ENCODE measurements around the gene OSBPL5.
A peak's percentile ranks its signal among the peaks of the same experiment; 100 is the strongest.

The OSBPL5 gene, protein sequence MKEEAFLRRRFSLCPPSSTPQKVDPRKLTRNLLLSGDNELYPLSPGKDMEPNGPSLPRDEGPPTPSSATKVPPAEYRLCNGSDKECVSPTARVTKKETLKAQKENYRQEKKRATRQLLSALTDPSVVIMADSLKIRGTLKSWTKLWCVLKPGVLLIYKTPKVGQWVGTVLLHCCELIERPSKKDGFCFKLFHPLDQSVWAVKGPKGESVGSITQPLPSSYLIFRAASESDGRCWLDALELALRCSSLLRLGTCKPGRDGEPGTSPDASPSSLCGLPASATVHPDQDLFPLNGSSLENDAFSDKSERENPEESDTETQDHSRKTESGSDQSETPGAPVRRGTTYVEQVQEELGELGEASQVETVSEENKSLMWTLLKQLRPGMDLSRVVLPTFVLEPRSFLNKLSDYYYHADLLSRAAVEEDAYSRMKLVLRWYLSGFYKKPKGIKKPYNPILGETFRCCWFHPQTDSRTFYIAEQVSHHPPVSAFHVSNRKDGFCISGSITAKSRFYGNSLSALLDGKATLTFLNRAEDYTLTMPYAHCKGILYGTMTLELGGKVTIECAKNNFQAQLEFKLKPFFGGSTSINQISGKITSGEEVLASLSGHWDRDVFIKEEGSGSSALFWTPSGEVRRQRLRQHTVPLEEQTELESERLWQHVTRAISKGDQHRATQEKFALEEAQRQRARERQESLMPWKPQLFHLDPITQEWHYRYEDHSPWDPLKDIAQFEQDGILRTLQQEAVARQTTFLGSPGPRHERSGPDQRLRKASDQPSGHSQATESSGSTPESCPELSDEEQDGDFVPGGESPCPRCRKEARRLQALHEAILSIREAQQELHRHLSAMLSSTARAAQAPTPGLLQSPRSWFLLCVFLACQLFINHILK

DNA sequence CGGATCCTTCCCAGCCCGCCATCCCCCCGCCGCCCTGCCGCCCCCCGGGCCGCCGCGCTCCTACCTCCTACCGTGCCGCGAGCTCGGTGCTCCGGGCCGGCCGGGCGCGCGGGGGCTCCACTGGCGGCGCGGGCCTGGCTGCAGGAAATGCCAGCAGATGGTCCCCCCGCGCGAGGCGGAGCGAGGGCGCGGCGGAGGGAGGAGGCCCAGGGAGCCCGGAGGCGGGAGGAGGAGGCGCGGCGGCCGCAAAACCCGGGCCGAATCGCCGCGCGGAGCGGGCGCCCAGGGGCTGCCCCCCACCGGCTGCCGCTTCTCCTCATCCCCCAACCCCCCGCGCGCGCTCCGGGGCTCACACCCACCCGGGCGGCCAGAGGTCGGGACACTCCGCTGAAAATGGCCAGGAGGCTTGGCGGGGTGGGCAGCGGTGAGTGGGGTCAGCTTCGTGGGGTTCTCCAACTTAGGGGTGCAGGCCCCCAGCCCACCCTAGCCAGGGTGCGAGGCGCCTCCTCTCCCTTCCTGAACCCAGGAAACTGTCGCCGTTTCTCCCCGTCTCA is at the start of gene OSBPL5:
TSS of gene OSBPL5 (minus strand) at position 159 of the 554 bp plus-strand sequence. CDS start 36,162 bp downstream, outside the sequence.
- peak; percentile 32 for DNase-seq (ENCODE audit: low spot score)
- Mint-ChIP-seq H3K27me3 (ENCODE audit: low read depth) (peaks cover 52% of the 10 kb centered on the region), H3K27ac (no peak within 1 kb of the TSS), H3K9me3 (no peaks in the 10 kb centered on the region), H3K4me1 (ENCODE audit: low read depth) (peaks cover 10% of the 10 kb centered on the region), H3K36me3 (ENCODE audit: low read depth) (no peaks in the 10 kb centered on the region), H3K4me3 (peak within 1 kb of the TSS; percentile 72)

DNA sequence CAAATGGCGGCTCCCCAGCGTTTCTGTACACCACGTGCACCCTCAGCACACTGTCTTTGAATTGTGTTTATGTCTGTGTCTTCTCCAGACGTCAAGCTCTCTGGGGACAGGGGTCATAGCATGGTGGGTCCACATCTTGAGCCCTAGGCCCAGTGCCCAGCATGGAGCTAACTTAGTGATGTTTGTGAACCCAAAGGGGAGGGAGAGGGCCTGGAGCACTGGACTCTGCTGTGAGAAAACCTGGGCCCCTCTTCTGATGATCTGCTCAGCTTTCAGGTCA is 49.2 kb upstream of the OSBPL5 start:
- H3K9me3 Mint-ChIP-seq: no peaks in the 10 kb centered on the region
- no peak overlapping the region for H3K27ac Mint-ChIP-seq
- H3K27me3 Mint-ChIP-seq (ENCODE audit: low read depth): peaks cover 9% of the 10 kb centered on the region
- no peak overlapping the region for H3K4me3 Mint-ChIP-seq
- H3K36me3 Mint-ChIP-seq (ENCODE audit: low read depth): no peaks in the 10 kb centered on the region
- no peak for DNase-seq (ENCODE audit: low spot score)
- peaks cover 5% of the 10 kb centered on the region for H3K4me1 Mint-ChIP-seq (ENCODE audit: low read depth)

DNA sequence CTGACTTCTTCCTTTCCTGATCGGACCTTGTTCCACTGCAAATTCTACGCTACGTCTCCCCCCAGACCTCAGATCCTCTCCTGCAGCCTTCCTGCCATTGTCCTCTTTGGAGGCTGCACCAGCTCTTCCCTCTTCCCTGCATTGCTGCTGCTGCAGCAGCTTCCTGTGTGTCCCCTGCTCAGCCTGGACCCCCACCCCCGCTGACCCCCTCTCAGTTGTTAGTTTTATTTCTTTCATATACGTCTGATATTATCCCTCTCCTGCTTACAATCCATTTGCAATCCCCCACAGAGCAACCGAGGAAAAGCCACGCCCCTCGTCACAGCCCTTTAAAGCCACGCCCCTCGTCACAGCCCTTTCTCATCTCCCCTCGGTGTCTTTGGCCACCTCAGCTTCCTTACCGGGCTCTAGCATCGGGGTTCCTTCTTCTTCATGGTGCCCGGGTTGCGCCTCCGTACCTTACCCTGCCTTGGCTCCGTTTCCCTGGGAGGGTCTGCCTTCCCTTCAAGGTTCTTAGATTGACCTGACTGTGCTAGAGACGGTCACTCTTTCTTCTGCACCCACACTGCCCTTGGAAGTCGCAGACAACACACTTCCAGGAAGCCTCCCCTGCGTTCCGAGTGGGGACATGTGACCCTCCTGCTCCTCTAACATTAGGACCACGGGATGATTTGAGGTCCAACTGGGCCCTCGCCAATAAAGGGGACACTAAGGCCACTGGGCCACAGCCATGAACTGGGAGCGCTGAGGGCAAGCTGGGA is 48.7 kb upstream of the OSBPL5 start:
- peaks cover 9% of the 10 kb centered on the region for H3K27me3 Mint-ChIP-seq (ENCODE audit: low read depth)
- H3K27ac Mint-ChIP-seq: no peak overlapping the region
- H3K4me1 Mint-ChIP-seq (ENCODE audit: low read depth): peaks cover 5% of the 10 kb centered on the region
- H3K4me3 Mint-ChIP-seq: no peak overlapping the region
- DNase-seq (ENCODE audit: low spot score): no peak
- no peaks in the 10 kb centered on the region for H3K36me3 Mint-ChIP-seq (ENCODE audit: low read depth)
- H3K9me3 Mint-ChIP-seq: no peaks in the 10 kb centered on the region

DNA sequence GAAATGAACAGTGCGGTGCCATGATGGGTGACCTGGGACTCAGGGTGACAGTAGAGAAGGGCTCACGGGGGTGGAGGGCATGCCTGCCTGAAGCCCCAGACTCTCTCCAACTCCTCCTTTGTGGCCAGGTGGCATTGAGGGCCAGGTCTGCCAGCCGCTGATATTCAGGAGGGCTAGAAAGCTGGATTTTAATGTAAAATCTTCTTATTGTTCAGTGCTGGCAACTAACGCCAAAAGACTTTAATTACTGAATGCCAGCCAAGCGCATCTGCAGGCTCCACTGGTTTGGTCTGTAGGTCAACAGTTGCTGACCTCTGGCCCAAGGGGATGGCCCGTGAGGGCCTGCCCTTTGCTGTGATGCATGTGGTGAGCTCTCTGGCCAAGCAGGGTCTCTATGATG is 43.2 kb upstream of the OSBPL5 start:
- no peak overlapping the region for H3K4me3 Mint-ChIP-seq
- H3K4me1 Mint-ChIP-seq (ENCODE audit: low read depth): no peaks in the 10 kb centered on the region
- no peak overlapping the region for H3K27ac Mint-ChIP-seq
- DNase-seq (ENCODE audit: low spot score): no peak
- no peaks in the 10 kb centered on the region for H3K36me3 Mint-ChIP-seq (ENCODE audit: low read depth)
- peaks cover 3% of the 10 kb centered on the region for H3K27me3 Mint-ChIP-seq (ENCODE audit: low read depth)
- no peaks in the 10 kb centered on the region for H3K9me3 Mint-ChIP-seq

DNA sequence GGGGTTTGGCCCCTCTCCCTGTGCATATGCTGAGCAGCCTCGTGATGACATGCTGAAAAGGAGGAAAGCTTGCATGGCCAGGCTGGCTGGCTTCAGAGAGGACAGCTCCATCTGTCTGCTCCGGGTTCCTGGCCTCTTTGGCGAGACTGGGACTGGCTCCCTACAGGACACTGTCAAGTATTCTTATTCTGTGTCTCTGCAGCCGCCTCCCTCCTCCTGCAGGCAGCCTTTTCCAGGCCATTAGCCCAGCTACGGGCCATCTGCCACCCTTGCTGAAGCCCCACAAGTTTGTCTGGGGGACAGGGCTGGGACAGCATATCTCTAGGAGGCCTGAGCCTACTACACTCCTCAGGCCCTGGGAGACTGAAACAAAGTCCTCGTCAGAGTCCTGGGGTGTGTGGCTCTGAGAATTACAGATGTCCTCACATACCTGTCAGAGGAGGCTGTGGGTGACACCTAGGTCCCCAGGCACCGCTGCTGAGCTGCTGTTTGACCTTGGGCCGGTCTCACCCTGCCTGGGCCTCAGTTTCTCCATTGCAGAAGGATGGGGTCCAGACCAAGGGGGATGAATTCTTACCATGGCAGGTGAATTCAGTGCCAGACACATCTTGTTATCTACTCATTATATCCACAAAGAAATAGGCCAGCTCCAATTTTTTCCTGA is 42.5 kb upstream of the OSBPL5 start:
- no peak for DNase-seq (ENCODE audit: low spot score)
- H3K9me3 Mint-ChIP-seq: no peaks in the 10 kb centered on the region
- no peak overlapping the region for H3K27ac Mint-ChIP-seq
- H3K36me3 Mint-ChIP-seq (ENCODE audit: low read depth): no peaks in the 10 kb centered on the region
- H3K4me3 Mint-ChIP-seq: no peak overlapping the region
- no peaks in the 10 kb centered on the region for H3K4me1 Mint-ChIP-seq (ENCODE audit: low read depth)
- H3K27me3 Mint-ChIP-seq (ENCODE audit: low read depth): peaks cover 4% of the 10 kb centered on the region

DNA sequence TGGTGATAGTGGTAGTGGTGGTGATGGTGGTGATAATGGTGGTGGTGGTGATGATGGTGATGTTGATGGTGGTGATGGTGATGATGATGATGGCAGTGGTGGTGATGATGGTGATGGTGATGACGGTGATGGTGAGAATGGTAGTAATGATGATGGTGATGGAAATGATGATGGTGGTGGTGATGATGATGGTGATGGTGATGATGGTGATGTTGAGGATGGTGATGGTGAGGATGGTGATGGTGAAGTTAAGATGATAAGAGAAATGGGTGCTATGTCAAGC is 41.8 kb upstream of the OSBPL5 start:
- no peaks in the 10 kb centered on the region for H3K4me1 Mint-ChIP-seq (ENCODE audit: low read depth)
- no peak for DNase-seq (ENCODE audit: low spot score)

DNA sequence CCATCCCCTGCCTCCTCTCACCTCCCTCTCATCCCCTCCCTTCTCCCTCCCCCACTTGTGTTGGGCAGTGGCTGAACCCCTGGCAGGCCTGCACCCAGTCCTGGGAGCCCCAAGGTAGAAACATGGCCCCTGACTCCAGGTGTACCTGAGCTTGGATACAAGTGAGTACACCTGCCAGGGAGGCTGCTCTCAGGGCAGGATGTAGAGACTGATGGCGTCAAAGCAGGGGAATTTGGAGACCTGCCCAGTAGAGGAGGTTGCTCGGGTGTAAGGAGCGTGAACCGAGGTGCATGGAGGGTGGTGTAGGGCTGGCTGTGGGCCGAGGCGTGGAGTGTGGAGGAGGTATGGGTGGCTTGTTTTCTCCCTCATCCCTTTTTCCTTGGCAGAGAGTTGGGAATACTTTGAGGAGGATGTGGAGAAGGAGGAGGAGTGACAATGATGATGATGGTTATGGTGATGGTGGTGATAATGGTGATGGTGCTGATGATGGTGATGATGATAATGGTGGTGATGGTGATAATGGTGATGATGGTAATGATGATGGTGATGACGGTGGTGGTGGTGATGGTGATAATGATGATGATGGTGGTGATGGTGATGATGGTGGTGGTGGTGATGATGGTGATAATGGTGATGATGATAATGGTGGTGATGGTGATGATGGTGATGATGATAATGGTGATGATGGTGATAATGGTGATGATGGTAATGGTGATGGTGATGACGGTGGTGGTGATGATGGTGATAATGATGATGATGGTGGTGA is 41.2 kb upstream of the OSBPL5 start:
- no peak overlapping the region for H3K4me3 Mint-ChIP-seq
- H3K36me3 Mint-ChIP-seq (ENCODE audit: low read depth): no peaks in the 10 kb centered on the region
- H3K9me3 Mint-ChIP-seq: no peaks in the 10 kb centered on the region
- DNase-seq (ENCODE audit: low spot score): no peak
- no peak overlapping the region for H3K27ac Mint-ChIP-seq
- H3K27me3 Mint-ChIP-seq (ENCODE audit: low read depth): peaks cover 3% of the 10 kb centered on the region
- no peaks in the 10 kb centered on the region for H3K4me1 Mint-ChIP-seq (ENCODE audit: low read depth)

More for the DNA sequence above, 41.8 kb upstream of the OSBPL5 start:
- Mint-ChIP-seq H3K27me3 (ENCODE audit: low read depth) (peaks cover 4% of the 10 kb centered on the region), H3K9me3 (no peaks in the 10 kb centered on the region), H3K4me3 (no peak overlapping the region), H3K27ac (no peak overlapping the region), H3K36me3 (ENCODE audit: low read depth) (no peaks in the 10 kb centered on the region)

DNA sequence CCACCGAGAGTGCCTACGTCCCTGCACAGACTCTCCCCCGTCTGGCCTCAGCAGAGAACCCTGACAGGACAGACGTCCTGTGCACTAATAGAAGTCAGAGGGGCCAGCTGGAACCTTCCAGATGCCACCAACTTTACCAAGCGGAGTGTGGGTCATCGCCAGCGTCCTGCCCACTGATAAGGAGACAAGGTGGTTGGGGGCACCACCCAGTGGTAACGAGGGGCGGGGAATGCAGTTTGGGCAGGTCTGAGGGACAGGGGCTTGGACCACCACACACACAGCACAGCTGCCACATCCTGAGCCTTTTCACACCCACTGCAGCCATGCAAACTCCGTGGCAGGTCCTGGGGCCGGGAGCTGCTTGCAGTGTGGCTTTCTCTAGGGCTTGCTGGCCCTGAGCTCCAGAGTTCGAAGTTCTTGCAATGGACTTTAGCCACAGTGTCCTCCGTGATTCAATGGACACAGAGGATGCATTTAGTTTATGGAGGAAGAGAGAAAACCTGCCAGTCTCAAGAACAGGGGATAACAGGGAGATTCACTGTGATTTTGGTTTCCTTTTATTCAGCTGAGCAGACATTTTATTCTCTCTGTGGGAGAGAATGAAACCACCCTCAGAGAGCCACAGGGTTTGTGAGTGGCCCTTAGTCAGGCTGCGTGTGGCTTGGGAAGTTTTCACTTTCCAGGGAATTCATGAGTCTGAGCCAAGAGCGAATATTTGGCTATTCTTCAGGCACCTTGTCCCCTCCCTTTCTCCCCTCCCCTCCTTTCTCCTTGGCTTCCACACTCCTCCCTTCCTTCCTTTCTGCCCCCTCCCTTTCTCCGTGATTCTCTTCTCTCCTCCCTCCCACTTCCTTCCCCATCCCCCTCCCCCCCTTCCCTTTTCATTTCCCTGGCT is 40.4 kb upstream of the OSBPL5 start:
- no peaks in the 10 kb centered on the region for H3K9me3 Mint-ChIP-seq
- no peak for DNase-seq (ENCODE audit: low spot score)
- no peaks in the 10 kb centered on the region for H3K4me1 Mint-ChIP-seq (ENCODE audit: low read depth)
- H3K27me3 Mint-ChIP-seq (ENCODE audit: low read depth): peaks cover 3% of the 10 kb centered on the region
- no peak overlapping the region for H3K4me3 Mint-ChIP-seq
- H3K36me3 Mint-ChIP-seq (ENCODE audit: low read depth): no peaks in the 10 kb centered on the region
- H3K27ac Mint-ChIP-seq: no peak overlapping the region

DNA sequence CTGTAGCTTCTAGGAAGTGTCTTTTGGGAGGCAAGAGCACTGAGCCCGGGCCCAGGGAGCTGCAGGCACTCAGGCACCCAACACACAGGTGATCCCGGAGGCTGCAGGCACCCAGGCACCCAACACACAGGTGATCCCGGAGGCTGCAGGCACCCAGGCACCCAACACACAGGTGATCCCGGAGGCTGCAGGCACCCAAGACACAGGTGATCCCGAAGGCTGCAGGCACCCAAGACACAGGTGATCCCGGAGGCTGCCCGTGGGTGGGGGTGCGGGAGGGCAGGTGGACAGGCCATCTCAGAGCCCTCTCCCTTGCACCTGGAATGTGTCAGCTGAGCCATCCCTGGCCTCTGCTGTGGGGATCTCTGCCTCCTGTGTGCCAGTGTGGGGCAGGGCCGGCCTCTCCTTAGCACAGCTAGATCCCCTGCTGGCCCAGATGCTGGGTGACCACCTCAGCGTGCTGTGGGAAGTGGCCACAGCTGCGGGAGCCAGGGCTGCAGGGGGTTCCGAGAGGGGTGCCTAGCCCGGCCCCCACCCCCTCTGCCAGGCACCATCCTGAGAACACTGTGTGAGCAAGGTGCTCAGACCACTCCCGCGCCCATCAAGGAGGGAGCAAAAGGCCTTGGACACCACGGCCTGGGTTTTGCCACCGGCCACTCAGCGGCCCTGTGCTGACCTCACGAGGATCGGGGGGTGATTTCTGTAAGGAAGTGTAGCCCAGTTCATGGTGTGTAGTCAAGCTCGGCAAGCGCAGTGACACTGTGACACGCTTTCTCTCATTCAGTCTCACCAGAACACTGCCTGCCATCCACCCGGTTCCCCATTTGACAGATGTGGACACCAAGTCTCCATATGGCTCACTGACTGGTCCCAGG is 39.3 kb upstream of the OSBPL5 start:
- Mint-ChIP-seq H3K36me3 (ENCODE audit: low read depth) (no peaks in the 10 kb centered on the region), H3K4me1 (ENCODE audit: low read depth) (no peaks in the 10 kb centered on the region), H3K27me3 (ENCODE audit: low read depth) (peaks cover 3% of the 10 kb centered on the region), H3K9me3 (no peaks in the 10 kb centered on the region), H3K27ac (no peak overlapping the region), H3K4me3 (no peak overlapping the region)
- no peak for DNase-seq (ENCODE audit: low spot score)

DNA sequence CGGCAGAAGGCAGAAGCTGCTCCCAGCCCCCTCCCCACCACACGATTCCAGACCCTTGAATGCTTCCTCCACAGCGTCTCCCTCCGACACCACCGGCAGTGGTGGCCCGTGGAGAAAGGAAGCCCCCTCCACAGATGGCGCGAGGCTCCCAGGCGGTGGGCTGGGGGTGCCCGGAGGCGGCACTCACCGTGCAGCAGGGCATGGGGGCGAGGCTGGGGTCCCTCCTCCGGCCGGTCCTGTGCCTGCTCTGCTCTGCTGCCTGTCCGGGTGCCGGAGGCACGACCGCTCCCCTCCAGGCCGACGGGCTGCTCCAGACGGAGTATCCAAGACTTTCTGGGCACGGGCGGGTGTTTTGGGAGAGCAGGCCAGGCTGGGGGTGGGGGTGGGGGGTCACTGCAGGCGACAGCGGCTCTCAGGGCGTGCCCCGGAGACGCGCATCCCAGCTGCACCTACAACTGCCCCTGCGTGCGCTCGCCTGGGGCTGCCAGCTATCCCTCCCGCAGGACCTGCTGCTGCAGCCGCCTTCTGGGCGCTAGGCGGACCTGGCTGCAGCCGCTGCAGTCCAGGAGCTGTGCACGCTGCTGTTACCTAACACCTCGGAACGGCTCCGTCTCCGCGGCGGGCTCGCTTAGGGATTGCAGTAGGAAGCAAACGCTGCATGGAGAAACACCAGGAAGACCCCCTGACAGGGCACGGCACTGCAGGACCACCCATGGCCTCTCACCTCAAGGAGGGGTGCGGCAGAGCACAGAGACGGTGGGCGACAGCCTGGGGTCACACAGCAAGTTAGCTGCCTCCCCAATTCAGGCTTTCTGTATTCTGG is 38.3 kb upstream of the OSBPL5 start:
- H3K4me3 Mint-ChIP-seq: no peak overlapping the region
- peaks cover 3% of the 10 kb centered on the region for H3K27me3 Mint-ChIP-seq (ENCODE audit: low read depth)
- no peak overlapping the region for H3K27ac Mint-ChIP-seq
- no peak for DNase-seq (ENCODE audit: low spot score)
- H3K9me3 Mint-ChIP-seq: no peaks in the 10 kb centered on the region
- H3K4me1 Mint-ChIP-seq (ENCODE audit: low read depth): no peaks in the 10 kb centered on the region
- H3K36me3 Mint-ChIP-seq (ENCODE audit: low read depth): no peaks in the 10 kb centered on the region

DNA sequence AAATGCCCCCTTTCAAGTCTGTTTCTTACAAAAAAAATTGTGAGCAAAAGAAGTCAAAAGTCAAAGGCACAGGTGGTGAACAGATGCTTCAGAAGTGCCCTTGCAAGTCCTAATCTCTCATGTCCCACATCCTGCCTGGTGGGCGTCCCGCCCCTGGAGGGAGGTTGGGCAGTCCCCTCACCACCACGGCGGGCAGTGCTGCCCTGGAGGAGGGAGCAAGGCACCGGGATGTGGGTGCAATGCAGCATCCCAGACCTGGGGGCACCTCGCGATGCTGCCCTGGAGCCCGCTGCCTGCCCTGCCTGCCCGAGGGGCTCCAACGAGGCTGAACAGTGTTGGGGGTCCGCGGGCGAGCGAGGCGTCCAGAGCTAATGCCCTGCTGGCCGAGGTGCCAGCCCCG is 37.6 kb upstream of the OSBPL5 start:
- no peak for DNase-seq (ENCODE audit: low spot score)
- no peak overlapping the region for H3K4me3 Mint-ChIP-seq
- H3K27me3 Mint-ChIP-seq (ENCODE audit: low read depth): peaks cover 3% of the 10 kb centered on the region

More for the DNA sequence above, 37.6 kb upstream of the OSBPL5 start:
- no peaks in the 10 kb centered on the region for H3K36me3 Mint-ChIP-seq (ENCODE audit: low read depth)
- no peaks in the 10 kb centered on the region for H3K9me3 Mint-ChIP-seq
- no peak overlapping the region for H3K27ac Mint-ChIP-seq
- H3K4me1 Mint-ChIP-seq (ENCODE audit: low read depth): no peaks in the 10 kb centered on the region

Measured in T-helper 2 cell treated with Interferon-gamma antibody and Interleukin-4, amounts not matched to agents 5 μg/mL and 100 μg/mL, for 36 hours (primary cell).